ENCODE measurements around the gene CCNB2. TPM values are rescaled to one million over a fixed set of nuclear protein-coding genes. Genes with fewer than 3 reads are reported as not detected.
"Not testable (repeated sequence)": the region's sequence is repeated elsewhere in the genome, so short reads cannot be mapped to it uniquely, and the experiment has no call there.

The CCNB2 gene
- total RNA-seq, 1 donor from 2014 or later, result 12.8 TPM

GRCh38 chr15:59137566-59137965, 32.6 kb downstream of the CCNB2 start:
- no peaks in the 10 kb centered on the region for H3K27me3 ChIP-seq (ENCODE audit: control insufficient read depth, insufficient read depth, low read length)
- no peak for TF ChIP-seq CTCF (IDR thresholded peaks at IDR 0.05; ENCODE audit: insufficient read depth, low read length, poor library complexity, severe bottlenecking)
- no peak overlapping the region for H3K4me3 ChIP-seq (ENCODE audit: low read depth, low read length)
- H3K36me3 ChIP-seq (ENCODE audit: control insufficient read depth, insufficient read depth, low read length), result peaks cover 4% of the 10 kb centered on the region
- DNase-seq (ENCODE audit: low read depth), result no peak

- Histone ChIP-seq H3K4me3 (ENCODE audit: low read depth, low read length) (no peak overlapping the region), H3K27me3 (ENCODE audit: control insufficient read depth, insufficient read depth, low read length) (no peaks in the 10 kb centered on the region), H3K36me3 (ENCODE audit: control insufficient read depth, insufficient read depth, low read length) (peaks cover 4% of the 10 kb centered on the region)
- no peak for DNase-seq (ENCODE audit: low read depth)
- peak; percentile 85 for TF ChIP-seq CTCF (IDR thresholded peaks at IDR 0.05; ENCODE audit: insufficient read depth, low read length, poor library complexity, severe bottlenecking)
Measured at GRCh38 chr15:59138243-59138642, 33.3 kb downstream of the CCNB2 start.

GRCh38 chr15:59140422-59141226, 35.7 kb downstream of the CCNB2 start:
- no peak for TF ChIP-seq CTCF (IDR thresholded peaks at IDR 0.05; ENCODE audit: insufficient read depth, low read length, poor library complexity, severe bottlenecking)
- DNase-seq (ENCODE audit: low read depth), result peak; percentile 32
- no peak overlapping the region for H3K4me3 ChIP-seq (ENCODE audit: low read depth, low read length)

GRCh38 chr15:59143281-59143680, 38.3 kb downstream of the CCNB2 start:
- no peaks in the 10 kb centered on the region for H3K36me3 ChIP-seq (ENCODE audit: control insufficient read depth, insufficient read depth, low read length)

More at GRCh38 chr15:59140422-59141226, 35.7 kb downstream of the CCNB2 start:
- peaks cover 4% of the 10 kb centered on the region for H3K36me3 ChIP-seq (ENCODE audit: control insufficient read depth, insufficient read depth, low read length)
- H3K27me3 ChIP-seq (ENCODE audit: control insufficient read depth, insufficient read depth, low read length), result no peaks in the 10 kb centered on the region

GRCh38 chr15:59144594-59144993, 39.6 kb downstream of the CCNB2 start:
- H3K4me3 ChIP-seq (ENCODE audit: low read depth, low read length); H3K36me3 ChIP-seq (ENCODE audit: control insufficient read depth, insufficient read depth, low read length); H3K27me3 ChIP-seq (ENCODE audit: control insufficient read depth, insufficient read depth, low read length); DNase-seq (ENCODE audit: low read depth): not testable (repeated sequence)

More at GRCh38 chr15:59143281-59143680, 38.3 kb downstream of the CCNB2 start:
- DNase-seq (ENCODE audit: low read depth), result no peak
- Histone ChIP-seq H3K4me3 (ENCODE audit: low read depth, low read length) (no peak overlapping the region), H3K27me3 (ENCODE audit: control insufficient read depth, insufficient read depth, low read length) (no peaks in the 10 kb centered on the region)
- TF ChIP-seq CTCF (IDR thresholded peaks at IDR 0.05; ENCODE audit: insufficient read depth, low read length, poor library complexity, severe bottlenecking), result no peak

- peaks cover 2% of the 10 kb centered on the region for H3K36me3 ChIP-seq (ENCODE audit: control insufficient read depth, insufficient read depth, low read length)
Measured at GRCh38 chr15:59147666-59148065, 42.7 kb downstream of the CCNB2 start.

More at GRCh38 chr15:59147666-59148065, 42.7 kb downstream of the CCNB2 start:
- no peak for TF ChIP-seq CTCF (IDR thresholded peaks at IDR 0.05; ENCODE audit: insufficient read depth, low read length, poor library complexity, severe bottlenecking)
- no peak for DNase-seq (ENCODE audit: low read depth)
- Histone ChIP-seq H3K4me3 (ENCODE audit: low read depth, low read length) (no peak overlapping the region), H3K27me3 (ENCODE audit: control insufficient read depth, insufficient read depth, low read length) (no peaks in the 10 kb centered on the region)

Data from kidney epithelial cell (primary cell).